Breast epithelium (tissue), 3 donors: Measurements from ENCODE around the gene ADARB2.

Source experiments
- POLR2AphosphoS5 ChIP-seq, 3 donors: sonication (generic); formaldehyde crosslinking; IDR thresholded peaks; one replicate each; pipeline ENCODE4 v1.6.1; 2017; ENCODE audit warnings: antibody characterized with exemption in 3 of 3
- TF ChIP-seq, protein P1 (sequence below), 3 donors: fragments of 450-650 bp; IDR thresholded peaks; one replicate each; pipeline ENCODE4 v1.5.1; 2016 to 2017; ENCODE audit warnings: antibody characterized with exemption in 3 of 3, mild to moderate bottlenecking in 3 of 3, moderate library complexity in 3 of 3

DNA sequence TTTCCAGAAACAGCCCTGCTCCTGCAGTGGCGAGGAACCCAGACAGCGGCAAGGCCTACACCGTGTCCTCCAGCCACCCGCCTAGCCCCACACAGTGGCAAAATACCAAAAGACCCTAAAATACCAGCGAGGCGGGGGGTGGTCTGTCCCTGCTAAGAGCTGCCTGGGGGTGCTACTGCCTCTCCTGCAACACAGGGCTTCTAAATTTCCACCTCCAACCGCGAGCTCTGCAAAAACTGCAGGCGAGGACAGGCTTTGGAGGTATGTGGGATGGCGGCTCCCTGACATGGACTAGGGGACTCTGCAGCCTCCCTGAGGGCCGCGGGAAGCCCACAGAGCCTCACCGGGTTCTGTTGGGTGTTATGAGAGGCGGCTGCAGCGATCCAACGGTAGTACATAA is 558.8 kb downstream of the ADARB2 start:
- TF ChIP-seq, protein P1, sequence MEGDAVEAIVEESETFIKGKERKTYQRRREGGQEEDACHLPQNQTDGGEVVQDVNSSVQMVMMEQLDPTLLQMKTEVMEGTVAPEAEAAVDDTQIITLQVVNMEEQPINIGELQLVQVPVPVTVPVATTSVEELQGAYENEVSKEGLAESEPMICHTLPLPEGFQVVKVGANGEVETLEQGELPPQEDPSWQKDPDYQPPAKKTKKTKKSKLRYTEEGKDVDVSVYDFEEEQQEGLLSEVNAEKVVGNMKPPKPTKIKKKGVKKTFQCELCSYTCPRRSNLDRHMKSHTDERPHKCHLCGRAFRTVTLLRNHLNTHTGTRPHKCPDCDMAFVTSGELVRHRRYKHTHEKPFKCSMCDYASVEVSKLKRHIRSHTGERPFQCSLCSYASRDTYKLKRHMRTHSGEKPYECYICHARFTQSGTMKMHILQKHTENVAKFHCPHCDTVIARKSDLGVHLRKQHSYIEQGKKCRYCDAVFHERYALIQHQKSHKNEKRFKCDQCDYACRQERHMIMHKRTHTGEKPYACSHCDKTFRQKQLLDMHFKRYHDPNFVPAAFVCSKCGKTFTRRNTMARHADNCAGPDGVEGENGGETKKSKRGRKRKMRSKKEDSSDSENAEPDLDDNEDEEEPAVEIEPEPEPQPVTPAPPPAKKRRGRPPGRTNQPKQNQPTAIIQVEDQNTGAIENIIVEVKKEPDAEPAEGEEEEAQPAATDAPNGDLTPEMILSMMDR (IDR thresholded peaks at IDR 0.05): no peak
- no peak for TF ChIP-seq POLR2AphosphoS5 (IDR thresholded peaks at IDR 0.05)
